ENCODE results near the gene SLC35B2. TPM values are rescaled to one million over a fixed set of nuclear protein-coding genes. Genes with fewer than 3 reads are reported as not detected.

The SLC35B2 gene
- total and polyA plus RNA-seq, 9 of the 15 experiments (the other 6 are each of a cell fraction or from before 2014, with no cell fraction given) = 14.5 to 59.1 (median 47.1) TPM

DNA sequence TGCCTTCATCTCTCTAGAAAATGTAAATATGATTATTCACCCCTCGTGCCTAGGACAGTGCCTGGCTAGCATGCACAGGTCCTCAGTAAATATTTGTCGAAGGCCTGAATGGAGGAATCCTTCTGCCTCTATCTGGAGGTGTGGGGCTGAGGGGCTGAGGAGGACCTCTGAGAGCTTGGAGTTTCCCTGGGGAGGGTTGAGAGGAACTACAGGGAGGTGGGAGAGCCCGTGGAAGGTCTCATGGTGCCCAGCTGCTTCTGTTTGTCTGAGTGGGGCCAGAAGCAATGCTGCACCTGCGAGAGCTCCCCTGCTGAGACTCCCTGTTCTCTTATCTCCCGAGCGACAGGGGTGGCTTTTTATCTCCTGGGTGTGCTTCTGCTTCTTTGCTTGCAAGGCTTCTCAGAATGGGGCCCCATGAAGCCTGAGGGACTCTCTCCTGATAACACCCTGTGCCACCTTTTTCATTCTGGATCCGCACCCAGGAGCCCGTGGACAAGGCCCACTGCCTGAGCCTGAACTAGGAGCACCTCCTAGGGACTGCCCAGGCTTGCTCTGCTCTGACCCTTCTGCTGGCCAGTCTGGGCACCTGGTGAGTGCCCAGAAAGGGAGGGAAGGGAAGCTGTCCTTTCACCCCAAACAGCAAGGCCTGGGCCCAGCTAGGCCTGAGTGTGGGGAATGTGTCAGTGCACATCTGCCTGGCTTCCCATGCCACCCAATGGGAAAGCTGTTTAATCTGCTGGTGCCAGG, 31.6 kb downstream of the SLC35B2 start (continued):
- TF ChIP-seq, protein P1, sequence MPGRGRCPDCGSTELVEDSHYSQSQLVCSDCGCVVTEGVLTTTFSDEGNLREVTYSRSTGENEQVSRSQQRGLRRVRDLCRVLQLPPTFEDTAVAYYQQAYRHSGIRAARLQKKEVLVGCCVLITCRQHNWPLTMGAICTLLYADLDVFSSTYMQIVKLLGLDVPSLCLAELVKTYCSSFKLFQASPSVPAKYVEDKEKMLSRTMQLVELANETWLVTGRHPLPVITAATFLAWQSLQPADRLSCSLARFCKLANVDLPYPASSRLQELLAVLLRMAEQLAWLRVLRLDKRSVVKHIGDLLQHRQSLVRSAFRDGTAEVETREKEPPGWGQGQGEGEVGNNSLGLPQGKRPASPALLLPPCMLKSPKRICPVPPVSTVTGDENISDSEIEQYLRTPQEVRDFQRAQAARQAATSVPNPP (IDR thresholded peaks at IDR 0.05; ENCODE audit: borderline replicate concordance, insufficient read depth, insufficient read length) = no peak
- no peak for TF ChIP-seq ETV5 (CRISPR knock-in tag; IDR thresholded peaks at IDR 0.05; ENCODE audit: low read depth)
- TF ChIP-seq RAD21 (CRISPR knock-in tag; conservative IDR thresholded peaks at IDR 0.05 in 1 of 2, IDR thresholded peaks at IDR 0.05 in 1 of 2) = peak in 1 of 2 experiments; percentile 3; a peak in 1 of 4 replicates
- peak; percentile 79 for TF ChIP-seq BCOR (IDR thresholded peaks at IDR 0.05)
- peak; percentile 88 for TF ChIP-seq LEF1 (IDR thresholded peaks at IDR 0.05)
- peak in 1 of 2 experiments; percentile 6; a peak in 1 of 4 replicates for TF ChIP-seq TEAD1 (CRISPR knock-in tag; IDR thresholded peaks at IDR 0.05)
- peak; percentile 92 for TF ChIP-seq MYNN (IDR thresholded peaks at IDR 0.05)
- TF ChIP-seq MYNN (CRISPR knock-in tag; IDR thresholded peaks at IDR 0.05) = no peak
- TF ChIP-seq NEUROD1 (IDR thresholded peaks at IDR 0.05; ENCODE audit: borderline replicate concordance, low read depth, low read length, partially characterized antibody) = peak; percentile 82
- peak; percentile 60; the same call in 1 of the 2 replicates for TF ChIP-seq EP400 (IDR thresholded peaks at IDR 0.05)
- TF ChIP-seq WHSC1 (IDR thresholded peaks at IDR 0.05; ENCODE audit: low read length) = no peak
- TF ChIP-seq, protein P2, sequence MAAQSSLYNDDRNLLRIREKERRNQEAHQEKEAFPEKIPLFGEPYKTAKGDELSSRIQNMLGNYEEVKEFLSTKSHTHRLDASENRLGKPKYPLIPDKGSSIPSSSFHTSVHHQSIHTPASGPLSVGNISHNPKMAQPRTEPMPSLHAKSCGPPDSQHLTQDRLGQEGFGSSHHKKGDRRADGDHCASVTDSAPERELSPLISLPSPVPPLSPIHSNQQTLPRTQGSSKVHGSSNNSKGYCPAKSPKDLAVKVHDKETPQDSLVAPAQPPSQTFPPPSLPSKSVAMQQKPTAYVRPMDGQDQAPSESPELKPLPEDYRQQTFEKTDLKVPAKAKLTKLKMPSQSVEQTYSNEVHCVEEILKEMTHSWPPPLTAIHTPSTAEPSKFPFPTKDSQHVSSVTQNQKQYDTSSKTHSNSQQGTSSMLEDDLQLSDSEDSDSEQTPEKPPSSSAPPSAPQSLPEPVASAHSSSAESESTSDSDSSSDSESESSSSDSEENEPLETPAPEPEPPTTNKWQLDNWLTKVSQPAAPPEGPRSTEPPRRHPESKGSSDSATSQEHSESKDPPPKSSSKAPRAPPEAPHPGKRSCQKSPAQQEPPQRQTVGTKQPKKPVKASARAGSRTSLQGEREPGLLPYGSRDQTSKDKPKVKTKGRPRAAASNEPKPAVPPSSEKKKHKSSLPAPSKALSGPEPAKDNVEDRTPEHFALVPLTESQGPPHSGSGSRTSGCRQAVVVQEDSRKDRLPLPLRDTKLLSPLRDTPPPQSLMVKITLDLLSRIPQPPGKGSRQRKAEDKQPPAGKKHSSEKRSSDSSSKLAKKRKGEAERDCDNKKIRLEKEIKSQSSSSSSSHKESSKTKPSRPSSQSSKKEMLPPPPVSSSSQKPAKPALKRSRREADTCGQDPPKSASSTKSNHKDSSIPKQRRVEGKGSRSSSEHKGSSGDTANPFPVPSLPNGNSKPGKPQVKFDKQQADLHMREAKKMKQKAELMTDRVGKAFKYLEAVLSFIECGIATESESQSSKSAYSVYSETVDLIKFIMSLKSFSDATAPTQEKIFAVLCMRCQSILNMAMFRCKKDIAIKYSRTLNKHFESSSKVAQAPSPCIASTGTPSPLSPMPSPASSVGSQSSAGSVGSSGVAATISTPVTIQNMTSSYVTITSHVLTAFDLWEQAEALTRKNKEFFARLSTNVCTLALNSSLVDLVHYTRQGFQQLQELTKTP (IDR thresholded peaks at IDR 0.05; ENCODE audit: low read depth in 1 of 2, partially characterized antibody in 2 of 2) = peak in 1 of 2 experiments; percentile 87
- no peak for TF ChIP-seq ZNF311 (CRISPR knock-in tag; IDR thresholded peaks at IDR 0.05)
- TF ChIP-seq RCOR1 (IDR thresholded peaks at IDR 0.05; ENCODE audit: borderline replicate concordance in 1 of 2, low read depth in 2 of 2, low read length in 2 of 2) = peak; percentile 87 to 97; a peak in 3 of 4 replicates
- TF ChIP-seq SIN3A (IDR thresholded peaks at IDR 0.05; ENCODE audit: borderline replicate concordance in 2 of 2, control insufficient read depth in 1 of 2, low read depth in 2 of 2, low read length in 2 of 2) = peak in 1 of 2 experiments; percentile 19; a peak in 1 of 4 replicates
- TF ChIP-seq, protein P3, sequence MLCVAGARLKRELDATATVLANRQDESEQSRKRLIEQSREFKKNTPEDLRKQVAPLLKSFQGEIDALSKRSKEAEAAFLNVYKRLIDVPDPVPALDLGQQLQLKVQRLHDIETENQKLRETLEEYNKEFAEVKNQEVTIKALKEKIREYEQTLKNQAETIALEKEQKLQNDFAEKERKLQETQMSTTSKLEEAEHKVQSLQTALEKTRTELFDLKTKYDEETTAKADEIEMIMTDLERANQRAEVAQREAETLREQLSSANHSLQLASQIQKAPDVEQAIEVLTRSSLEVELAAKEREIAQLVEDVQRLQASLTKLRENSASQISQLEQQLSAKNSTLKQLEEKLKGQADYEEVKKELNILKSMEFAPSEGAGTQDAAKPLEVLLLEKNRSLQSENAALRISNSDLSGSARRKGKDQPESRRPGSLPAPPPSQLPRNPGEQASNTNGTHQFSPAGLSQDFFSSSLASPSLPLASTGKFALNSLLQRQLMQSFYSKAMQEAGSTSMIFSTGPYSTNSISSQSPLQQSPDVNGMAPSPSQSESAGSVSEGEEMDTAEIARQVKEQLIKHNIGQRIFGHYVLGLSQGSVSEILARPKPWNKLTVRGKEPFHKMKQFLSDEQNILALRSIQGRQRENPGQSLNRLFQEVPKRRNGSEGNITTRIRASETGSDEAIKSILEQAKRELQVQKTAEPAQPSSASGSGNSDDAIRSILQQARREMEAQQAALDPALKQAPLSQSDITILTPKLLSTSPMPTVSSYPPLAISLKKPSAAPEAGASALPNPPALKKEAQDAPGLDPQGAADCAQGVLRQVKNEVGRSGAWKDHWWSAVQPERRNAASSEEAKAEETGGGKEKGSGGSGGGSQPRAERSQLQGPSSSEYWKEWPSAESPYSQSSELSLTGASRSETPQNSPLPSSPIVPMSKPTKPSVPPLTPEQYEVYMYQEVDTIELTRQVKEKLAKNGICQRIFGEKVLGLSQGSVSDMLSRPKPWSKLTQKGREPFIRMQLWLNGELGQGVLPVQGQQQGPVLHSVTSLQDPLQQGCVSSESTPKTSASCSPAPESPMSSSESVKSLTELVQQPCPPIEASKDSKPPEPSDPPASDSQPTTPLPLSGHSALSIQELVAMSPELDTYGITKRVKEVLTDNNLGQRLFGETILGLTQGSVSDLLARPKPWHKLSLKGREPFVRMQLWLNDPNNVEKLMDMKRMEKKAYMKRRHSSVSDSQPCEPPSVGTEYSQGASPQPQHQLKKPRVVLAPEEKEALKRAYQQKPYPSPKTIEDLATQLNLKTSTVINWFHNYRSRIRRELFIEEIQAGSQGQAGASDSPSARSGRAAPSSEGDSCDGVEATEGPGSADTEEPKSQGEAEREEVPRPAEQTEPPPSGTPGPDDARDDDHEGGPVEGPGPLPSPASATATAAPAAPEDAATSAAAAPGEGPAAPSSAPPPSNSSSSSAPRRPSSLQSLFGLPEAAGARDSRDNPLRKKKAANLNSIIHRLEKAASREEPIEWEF (CRISPR knock-in tag; IDR thresholded peaks at IDR 0.05) = 0 out of 2 replicates have a peak, but pooled peaks have one; percentile 58

Measured in K562 (cell line).